H1 (cell line): ENCODE measurements around the gene MRPS10. TPM values are rescaled to one million over a fixed set of nuclear protein-coding genes. Genes with fewer than 3 reads are reported as not detected.

Experiments
- ASH2L ChIP-seq: fragments of 200-600, 300-600 bp; sonication (generic); IDR thresholded peaks from one replicate; pipeline ENCODE4 v1.7.1; 2017; ENCODE audit warnings: low read length
- CBX8 ChIP-seq: fragments of 300-800, 300-1000 bp; sonication (generic); IDR thresholded peaks from 2 replicates; pipeline ENCODE4 v1.7.1; 2016; ENCODE audit warnings: low read depth, low read length, borderline replicate concordance
- KDM4A ChIP-seq: IDR thresholded peaks from one replicate; pipeline ENCODE4 v1.7.1; 2012; ENCODE audit warnings: low read depth, mild to moderate bottlenecking, moderate library complexity, low read length, inconsistent platforms; ENCODE audit not compliant: severe bottlenecking
- NANOG ChIP-seq: IDR thresholded peaks from 2 replicates; pipeline ENCODE4 v1.6.1; 2011; ENCODE audit warnings: low read length, low read depth, mild to moderate bottlenecking, inconsistent platforms; ENCODE audit not compliant: insufficient read depth, poor library complexity, severe bottlenecking
- POLR2AphosphoS5 ChIP-seq: IDR thresholded peaks from 2 replicates; pipeline ENCODE4 v1.6.1; 2011; ENCODE audit warnings: low read depth, low read length
- RFX5 ChIP-seq: IDR thresholded peaks from 2 replicates; pipeline ENCODE4 v1.6.1; 2011; ENCODE audit warnings: low read depth, low read length, improper control_type of control experiment, borderline replicate concordance
- RNF2 ChIP-seq: fragments of 200-900, 300-1000 bp; sonication (generic); IDR thresholded peaks from 2 replicates; pipeline ENCODE4 v1.7.1; 2016; ENCODE audit warnings: borderline replicate concordance, low read depth, mild to moderate bottlenecking, antibody characterized with exemption, low read length; ENCODE audit not compliant: poor library complexity, severe bottlenecking; ENCODE audit errors: missing control alignments
- SP4 ChIP-seq: IDR thresholded peaks from 2 replicates; pipeline ENCODE4 v1.6.1; 2012; ENCODE audit warnings: low read length, inconsistent platforms
- SUZ12 ChIP-seq: fragments of 200-600 bp; sonication (generic); IDR thresholded peaks from 2 replicates; pipeline ENCODE4 v1.6.1; 2012; ENCODE audit warnings: mild to moderate bottlenecking, inconsistent platforms, low read length, moderate library complexity, mixed read lengths
- TAF1 ChIP-seq: IDR thresholded peaks from 2 replicates; pipeline ENCODE4 v1.6.1; 2011; ENCODE audit warnings: mild to moderate bottlenecking, low read depth, low read length
- TEAD4 ChIP-seq: IDR thresholded peaks from 2 replicates; pipeline ENCODE4 v1.6.1; 2012; ENCODE audit warnings: low read depth, low read length, inconsistent platforms, mixed read lengths
- YY1 ChIP-seq: IDR thresholded peaks from 2 replicates; pipeline ENCODE4 v1.6.1; 2011; ENCODE audit warnings: low read depth, mild to moderate bottlenecking, low read length
- polyA plus RNA-seq, 7 experiments: library from polyadenylated mRNA; depleted of rRNA in 3 of 7; stranded (reverse) in 5 of 7; unstranded in 2 of 7; fragments of >200 nt in 5 of 7; fragments of 200-250 nt in 2 of 7; gene quantifications; 1 replicate in 5 of 7; 2 replicates in 1 of 7; 4 replicates in 1 of 7; pipeline versions ENCODE4 v1.2.1 to v1.2.3, GENCODE V29; 2011 to 2013; ENCODE audit warnings: missing spikeins in 2 of 7, mixed read lengths in 2 of 7
- total RNA-seq: library from RNA; stranded (reverse); fragmentation: NEBNext Ultra II Directional; extraction: Animal tissue kit (Norgen Biotek cat#: 25700); gene quantifications from 2 replicates; pipeline ENCODE4 v1.2.1, GENCODE V29; 2021
- TF ChIP-seq, protein P1 (sequence below): IDR thresholded peaks from 2 replicates; pipeline ENCODE4 v1.6.1; 2012; ENCODE audit warnings: low read length, inconsistent platforms

The MRPS10 gene
- total and polyA plus RNA-seq, 2 of the 8 experiments (the other 6 are each of a cell fraction or from before 2014, with no cell fraction given): 20.5 to 33.6 TPM

DNA sequence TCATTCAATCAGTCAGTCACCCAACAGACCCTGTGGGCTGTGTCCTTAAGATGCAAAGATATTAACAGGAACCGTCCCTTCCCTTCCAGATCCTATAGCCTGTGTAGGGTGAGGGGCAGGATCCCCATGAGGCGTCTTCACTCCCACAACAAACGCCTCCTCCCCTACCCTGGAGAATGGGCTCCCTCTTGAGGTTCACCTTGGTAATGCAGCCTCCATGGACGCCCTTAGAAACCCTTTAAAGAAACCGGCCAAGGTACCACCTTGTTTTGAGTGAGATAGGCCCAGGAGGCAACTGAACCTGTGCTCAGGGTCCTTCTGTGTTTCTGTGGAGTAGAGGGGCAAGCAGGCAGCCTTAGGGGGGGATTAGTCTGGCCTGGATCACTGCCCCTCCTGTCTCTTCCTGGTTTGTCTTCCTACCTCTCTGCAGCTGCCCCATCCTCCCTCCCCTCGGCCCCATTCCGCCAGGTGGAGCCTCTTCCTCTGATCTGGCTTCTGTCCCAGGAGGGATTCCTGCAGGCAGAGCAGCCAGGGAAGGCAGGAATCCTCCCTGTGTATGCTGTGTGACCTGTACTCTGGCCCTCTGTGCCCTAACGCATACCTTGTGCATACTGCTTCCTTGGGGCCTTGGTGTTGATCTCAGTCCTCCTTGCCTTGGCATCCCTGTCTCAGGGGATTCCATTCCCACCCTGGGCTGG, 51.1 kb downstream of the MRPS10 start (continued):
- TF ChIP-seq TEAD4: 0 out of 2 replicates have a peak, but pooled peaks have one; percentile 37
- TF ChIP-seq SUZ12: no peak
- TF ChIP-seq KDM4A: no peak
- no peak for TF ChIP-seq TAF1
- TF ChIP-seq SP4: 0 out of 2 replicates have a peak, but pooled peaks have one; percentile 42
- no peak for TF ChIP-seq CBX8
- TF ChIP-seq, protein P1, sequence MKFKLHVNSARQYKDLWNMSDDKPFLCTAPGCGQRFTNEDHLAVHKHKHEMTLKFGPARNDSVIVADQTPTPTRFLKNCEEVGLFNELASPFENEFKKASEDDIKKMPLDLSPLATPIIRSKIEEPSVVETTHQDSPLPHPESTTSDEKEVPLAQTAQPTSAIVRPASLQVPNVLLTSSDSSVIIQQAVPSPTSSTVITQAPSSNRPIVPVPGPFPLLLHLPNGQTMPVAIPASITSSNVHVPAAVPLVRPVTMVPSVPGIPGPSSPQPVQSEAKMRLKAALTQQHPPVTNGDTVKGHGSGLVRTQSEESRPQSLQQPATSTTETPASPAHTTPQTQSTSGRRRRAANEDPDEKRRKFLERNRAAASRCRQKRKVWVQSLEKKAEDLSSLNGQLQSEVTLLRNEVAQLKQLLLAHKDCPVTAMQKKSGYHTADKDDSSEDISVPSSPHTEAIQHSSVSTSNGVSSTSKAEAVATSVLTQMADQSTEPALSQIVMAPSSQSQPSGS: no peak; the same call in 1 of the 2 replicates
- peak; percentile 60; the same call in 1 of the 2 replicates for TF ChIP-seq YY1
- no peak for TF ChIP-seq RFX5
- TF ChIP-seq POLR2AphosphoS5: no peak
- no peak for TF ChIP-seq NANOG
- no peak for TF ChIP-seq RNF2
- TF ChIP-seq ASH2L: no peak
